PC-3 (cell line): ENCODE results near the gene GRIK5.

Experiments
- CTCF ChIP-seq: fragments of 300-600 bp; sonication (generic); conservative IDR thresholded peaks from 2 replicates; pipeline ENCODE4 v1.5.1; 2017; ENCODE audit warnings: antibody characterized with exemption, low read depth, mild to moderate bottlenecking, low read length
- EZH2 ChIP-seq: fragments of 300-600 bp; sonication (generic); IDR thresholded peaks from one replicate; pipeline ENCODE4 v1.6.1; 2017; ENCODE audit warnings: antibody characterized with exemption, mild to moderate bottlenecking, low read length; ENCODE audit not compliant: unreplicated experiment

GRCh38 chr19:42038666-42039065, 31.3 kb downstream of the GRIK5 start:
- TF ChIP-seq CTCF (no peak), EZH2 (no peak)
